Panc1 (cell line): ENCODE data around the gene GRIN2A. TPM values are rescaled to one million over a fixed set of nuclear protein-coding genes. Genes with fewer than 3 reads are reported as not detected.

Source experiments
- ATAC-seq: fragments of 200-7000 bp; cut with Tn5 transposase; 2 replicates; pipeline ENCODE4 v1.9.1; 2020; ENCODE audit warnings: mild to moderate bottlenecking, moderate library complexity
- BruUV-seq: library from RNA; stranded (reverse); fragments of 400-500 nt; replicated peaks from 2 replicates; lab custom pipeline; 2021; lab: Mats Ljungman, UMichigan
- CTCF ChIA-PET: fragments of 300-600 bp; sonication (Branson Sonifier 250); formaldehyde crosslinking; loops from one replicate; lab custom pipeline; 2022; ENCODE audit warnings: antibody characterized with exemption; lab: Charles Lee
- POLR2A ChIA-PET: fragments of 300-600 bp; sonication (Branson Sonifier 250); formaldehyde crosslinking; loops from one replicate; lab custom pipeline; 2022; ENCODE audit warnings: antibody characterized with exemption; lab: Charles Lee
- DNase-seq: peaks from one replicate; pipeline ENCODE4 v3.0.0-alpha.2; 2010; ENCODE audit warnings: low read depth, low spot score
- H3K27ac ChIP-seq: 2 replicates; pipeline ENCODE4 v1.5.1; 2011; ENCODE audit warnings: mild to moderate bottlenecking, low read length, inconsistent platforms
- H3K27me3 ChIP-seq: fragments of 200-500 bp; sonication (Bioruptor generic); 2 replicates; pipeline ENCODE4 v1.6.0; 2014; ENCODE audit warnings: low read length, inconsistent platforms; ENCODE audit not compliant: control insufficient read depth, insufficient read depth
- H3K36me3 ChIP-seq: fragments of 200-500 bp; sonication (Bioruptor generic); 2 replicates; pipeline ENCODE4 v1.5.1; 2014; ENCODE audit warnings: inconsistent platforms, mild to moderate bottlenecking, low read length, moderate library complexity; ENCODE audit not compliant: control insufficient read depth, insufficient read depth
- H3K4me1 ChIP-seq: 2 replicates; pipeline ENCODE4 v1.5.1; 2011; ENCODE audit warnings: inconsistent platforms, mild to moderate bottlenecking, low read length, moderate library complexity; ENCODE audit not compliant: control insufficient read depth, insufficient read depth
- H3K4me3 ChIP-seq, 2 experiments: 2 replicates each; pipeline ENCODE4 v1.5.1; 2011 to 2012; ENCODE audit warnings: low read depth in 2 of 2, low read length in 2 of 2, mild to moderate bottlenecking in 2 of 2, inconsistent platforms in 1 of 2, moderate library complexity in 1 of 2
- H3K9me3 ChIP-seq: fragments of 200-500 bp; sonication (Bioruptor generic); 2 replicates; pipeline ENCODE4 v1.5.1; 2014; ENCODE audit warnings: low read depth, mild to moderate bottlenecking, inconsistent platforms, low read length, moderate library complexity; ENCODE audit not compliant: control insufficient read depth, insufficient read depth
- POLR2AphosphoS5 ChIP-seq: IDR thresholded peaks from 2 replicates; pipeline ENCODE4 v1.6.1; 2012; ENCODE audit warnings: mild to moderate bottlenecking, low read depth, low read length, moderate library complexity
- SIN3A ChIP-seq: IDR thresholded peaks from 2 replicates; pipeline ENCODE4 v1.6.1; 2012; ENCODE audit warnings: low read depth, mild to moderate bottlenecking, low read length, moderate library complexity, borderline replicate concordance; ENCODE audit not compliant: insufficient read depth
- TCF7L2 ChIP-seq: IDR thresholded peaks from 2 replicates; pipeline ENCODE4 v1.6.1; 2011; ENCODE audit warnings: mild to moderate bottlenecking, low read depth, low read length, inconsistent platforms
- in situ Hi-C: cut with HindIII; loops from 2 replicates; pipeline ENCODE4 v1.10.0; 2016; ENCODE audit warnings: low sequenced_read_pairs, low pct_unique_long_range_greater_than_20kb
- intact Hi-C: fragments of 100-400 bp; cut with micrococcal nuclease; formaldehyde crosslinking; loops from one replicate; pipeline ENCODE4 v1.10.0; 2022; ENCODE audit not compliant: unreplicated experiment
- total RNA-seq: library from RNA; stranded (reverse); gene quantifications from one replicate; pipeline ENCODE4 v1.2.1, GENCODE V29; 2021; ENCODE audit not compliant: unreplicated experiment
- TF ChIP-seq, protein P1 (sequence below), 2 experiments: IDR thresholded peaks; 2 replicates each; pipeline ENCODE4 v1.6.1; 2011 to 2012; ENCODE audit warnings: low read depth in 2 of 2, control low read depth in 1 of 2, low read length in 1 of 2, mild to moderate bottlenecking in 1 of 2, moderate library complexity in 1 of 2; ENCODE audit not compliant: insufficient read depth in 1 of 2
- TF ChIP-seq, protein P2 (sequence below): fragments of 450-650 bp; IDR thresholded peaks from 2 replicates; pipeline ENCODE4 v1.5.1; 2017; ENCODE audit warnings: mild to moderate bottlenecking

Gene GRIN2A
- total RNA-seq, 1 experiment from 2014 or later, result 12.3 TPM

DNA sequence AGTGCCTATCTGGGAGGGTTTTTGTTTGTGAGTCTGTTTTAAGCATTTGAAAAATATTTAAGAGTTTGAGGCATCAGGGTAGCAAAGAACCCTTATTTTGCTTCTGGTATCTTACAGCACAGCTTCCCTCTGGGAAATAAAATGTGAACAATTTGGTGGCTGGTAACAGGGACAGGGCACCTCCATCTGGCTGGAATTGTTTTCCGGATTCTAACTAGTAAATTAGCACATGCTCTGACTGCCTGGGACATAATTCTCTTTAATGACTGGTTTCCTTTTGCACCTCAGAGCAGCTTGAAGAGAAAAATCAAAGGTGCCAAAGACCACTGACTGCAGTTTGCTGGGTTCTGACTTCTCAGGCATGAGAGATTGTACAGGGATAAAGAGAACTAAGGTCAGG lies 469.1 kb downstream of the GRIN2A start:
- ChIA-PET POLR2A (no interaction called here), CTCF (no interaction called here)
- H3K4me3 ChIP-seq, result no peak overlapping the region
- no TSS peak for BruUV-seq
- intact Hi-C loops, result no loop called here
- in situ Hi-C loops, result no loop called here
- H3K36me3 ChIP-seq, result no peaks in the 10 kb centered on the region
- TF ChIP-seq, protein P1, sequence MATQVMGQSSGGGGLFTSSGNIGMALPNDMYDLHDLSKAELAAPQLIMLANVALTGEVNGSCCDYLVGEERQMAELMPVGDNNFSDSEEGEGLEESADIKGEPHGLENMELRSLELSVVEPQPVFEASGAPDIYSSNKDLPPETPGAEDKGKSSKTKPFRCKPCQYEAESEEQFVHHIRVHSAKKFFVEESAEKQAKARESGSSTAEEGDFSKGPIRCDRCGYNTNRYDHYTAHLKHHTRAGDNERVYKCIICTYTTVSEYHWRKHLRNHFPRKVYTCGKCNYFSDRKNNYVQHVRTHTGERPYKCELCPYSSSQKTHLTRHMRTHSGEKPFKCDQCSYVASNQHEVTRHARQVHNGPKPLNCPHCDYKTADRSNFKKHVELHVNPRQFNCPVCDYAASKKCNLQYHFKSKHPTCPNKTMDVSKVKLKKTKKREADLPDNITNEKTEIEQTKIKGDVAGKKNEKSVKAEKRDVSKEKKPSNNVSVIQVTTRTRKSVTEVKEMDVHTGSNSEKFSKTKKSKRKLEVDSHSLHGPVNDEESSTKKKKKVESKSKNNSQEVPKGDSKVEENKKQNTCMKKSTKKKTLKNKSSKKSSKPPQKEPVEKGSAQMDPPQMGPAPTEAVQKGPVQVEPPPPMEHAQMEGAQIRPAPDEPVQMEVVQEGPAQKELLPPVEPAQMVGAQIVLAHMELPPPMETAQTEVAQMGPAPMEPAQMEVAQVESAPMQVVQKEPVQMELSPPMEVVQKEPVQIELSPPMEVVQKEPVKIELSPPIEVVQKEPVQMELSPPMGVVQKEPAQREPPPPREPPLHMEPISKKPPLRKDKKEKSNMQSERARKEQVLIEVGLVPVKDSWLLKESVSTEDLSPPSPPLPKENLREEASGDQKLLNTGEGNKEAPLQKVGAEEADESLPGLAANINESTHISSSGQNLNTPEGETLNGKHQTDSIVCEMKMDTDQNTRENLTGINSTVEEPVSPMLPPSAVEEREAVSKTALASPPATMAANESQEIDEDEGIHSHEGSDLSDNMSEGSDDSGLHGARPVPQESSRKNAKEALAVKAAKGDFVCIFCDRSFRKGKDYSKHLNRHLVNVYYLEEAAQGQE (IDR thresholded peaks at IDR 0.05; ENCODE audit: insufficient read depth in 1 of 2, low read depth in 2 of 2, low read length in 1 of 2), result no peak
- no peak for TF ChIP-seq POLR2AphosphoS5
- no peak for TF ChIP-seq TCF7L2
- TF ChIP-seq SIN3A, result no peak
- TF ChIP-seq, protein P2, sequence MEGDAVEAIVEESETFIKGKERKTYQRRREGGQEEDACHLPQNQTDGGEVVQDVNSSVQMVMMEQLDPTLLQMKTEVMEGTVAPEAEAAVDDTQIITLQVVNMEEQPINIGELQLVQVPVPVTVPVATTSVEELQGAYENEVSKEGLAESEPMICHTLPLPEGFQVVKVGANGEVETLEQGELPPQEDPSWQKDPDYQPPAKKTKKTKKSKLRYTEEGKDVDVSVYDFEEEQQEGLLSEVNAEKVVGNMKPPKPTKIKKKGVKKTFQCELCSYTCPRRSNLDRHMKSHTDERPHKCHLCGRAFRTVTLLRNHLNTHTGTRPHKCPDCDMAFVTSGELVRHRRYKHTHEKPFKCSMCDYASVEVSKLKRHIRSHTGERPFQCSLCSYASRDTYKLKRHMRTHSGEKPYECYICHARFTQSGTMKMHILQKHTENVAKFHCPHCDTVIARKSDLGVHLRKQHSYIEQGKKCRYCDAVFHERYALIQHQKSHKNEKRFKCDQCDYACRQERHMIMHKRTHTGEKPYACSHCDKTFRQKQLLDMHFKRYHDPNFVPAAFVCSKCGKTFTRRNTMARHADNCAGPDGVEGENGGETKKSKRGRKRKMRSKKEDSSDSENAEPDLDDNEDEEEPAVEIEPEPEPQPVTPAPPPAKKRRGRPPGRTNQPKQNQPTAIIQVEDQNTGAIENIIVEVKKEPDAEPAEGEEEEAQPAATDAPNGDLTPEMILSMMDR, result no peak
- no peak for ATAC-seq
- no peaks in the 10 kb centered on the region for H3K9me3 ChIP-seq
- H3K27me3 ChIP-seq, result no peaks in the 10 kb centered on the region; the same call in 1 of the 2 replicates
- no peak for DNase-seq
- H3K27ac ChIP-seq, result no peak overlapping the region
- H3K4me1 ChIP-seq, result no peaks in the 10 kb centered on the region

DNA sequence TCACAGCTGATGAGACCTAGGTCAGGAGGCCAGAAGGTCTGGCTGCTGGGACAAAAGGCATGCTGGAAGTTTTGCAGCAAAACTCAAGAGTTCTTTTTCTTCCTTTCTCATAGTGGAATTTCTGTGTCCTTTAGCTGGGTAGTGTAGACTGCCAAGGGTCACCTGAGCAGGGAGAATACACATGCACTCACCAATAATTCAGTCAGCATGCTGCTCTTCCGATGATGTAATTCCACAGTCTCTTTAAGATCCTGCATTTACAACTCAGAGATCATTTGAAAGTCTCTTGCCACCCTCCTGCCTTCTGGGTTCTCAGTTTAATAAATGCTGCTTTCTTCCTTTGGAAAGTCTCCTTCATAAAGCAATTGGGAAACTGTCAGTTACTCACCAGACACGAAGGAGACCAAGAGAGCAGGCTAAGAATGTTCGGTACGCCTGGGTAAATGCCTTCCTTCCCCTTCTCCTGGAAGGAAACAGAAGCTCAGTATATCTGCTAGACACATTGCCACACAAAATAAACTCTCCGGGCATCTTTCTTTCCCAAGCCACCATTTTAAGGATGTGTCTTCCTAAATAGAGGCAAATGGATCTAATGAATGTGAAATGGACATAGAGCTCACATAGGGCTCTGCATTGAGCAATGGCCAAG lies 473.1 kb downstream of the GRIN2A start:
- no peak for TF ChIP-seq POLR2AphosphoS5
- TF ChIP-seq SIN3A, result no peak
- TF ChIP-seq, protein P1 (IDR thresholded peaks at IDR 0.05; ENCODE audit: insufficient read depth in 1 of 2, low read depth in 2 of 2, low read length in 1 of 2), result no peak
- TF ChIP-seq, protein P2, result no peak
- TF ChIP-seq TCF7L2, result no peak
- CTCF ChIA-PET, result no interaction called here
- in situ Hi-C loops, result no loop called here
- Histone ChIP-seq H3K4me1 (no peaks in the 10 kb centered on the region), H3K27ac (no peak overlapping the region), H3K4me3 (no peak overlapping the region), H3K27me3 (peaks cover 2% of the 10 kb centered on the region; the same call in 1 of the 2 replicates), H3K36me3 (no peaks in the 10 kb centered on the region), H3K9me3 (no peaks in the 10 kb centered on the region)
- intact Hi-C loops, result no loop called here
- no peak for ATAC-seq
- POLR2A ChIA-PET, result no interaction called here
- BruUV-seq, result no TSS peak
- no peak for DNase-seq
